Activated CD8-positive, alpha-beta memory T cell treated with anti-CD3 and anti-CD28 coated beads, Interleukin-2, amount 50 U/mL, for 4 hours (primary cell): ENCODE data around the gene LIPE.
"Not testable (repeated sequence)": the region's sequence is repeated elsewhere in the genome, so short reads cannot be mapped to it uniquely, and the experiment has no call there.

Experiments
- DNase-seq: peaks from one replicate; pipeline ENCODE4 v3.0.0-alpha.2; 2020

LIPE gene, protein sequence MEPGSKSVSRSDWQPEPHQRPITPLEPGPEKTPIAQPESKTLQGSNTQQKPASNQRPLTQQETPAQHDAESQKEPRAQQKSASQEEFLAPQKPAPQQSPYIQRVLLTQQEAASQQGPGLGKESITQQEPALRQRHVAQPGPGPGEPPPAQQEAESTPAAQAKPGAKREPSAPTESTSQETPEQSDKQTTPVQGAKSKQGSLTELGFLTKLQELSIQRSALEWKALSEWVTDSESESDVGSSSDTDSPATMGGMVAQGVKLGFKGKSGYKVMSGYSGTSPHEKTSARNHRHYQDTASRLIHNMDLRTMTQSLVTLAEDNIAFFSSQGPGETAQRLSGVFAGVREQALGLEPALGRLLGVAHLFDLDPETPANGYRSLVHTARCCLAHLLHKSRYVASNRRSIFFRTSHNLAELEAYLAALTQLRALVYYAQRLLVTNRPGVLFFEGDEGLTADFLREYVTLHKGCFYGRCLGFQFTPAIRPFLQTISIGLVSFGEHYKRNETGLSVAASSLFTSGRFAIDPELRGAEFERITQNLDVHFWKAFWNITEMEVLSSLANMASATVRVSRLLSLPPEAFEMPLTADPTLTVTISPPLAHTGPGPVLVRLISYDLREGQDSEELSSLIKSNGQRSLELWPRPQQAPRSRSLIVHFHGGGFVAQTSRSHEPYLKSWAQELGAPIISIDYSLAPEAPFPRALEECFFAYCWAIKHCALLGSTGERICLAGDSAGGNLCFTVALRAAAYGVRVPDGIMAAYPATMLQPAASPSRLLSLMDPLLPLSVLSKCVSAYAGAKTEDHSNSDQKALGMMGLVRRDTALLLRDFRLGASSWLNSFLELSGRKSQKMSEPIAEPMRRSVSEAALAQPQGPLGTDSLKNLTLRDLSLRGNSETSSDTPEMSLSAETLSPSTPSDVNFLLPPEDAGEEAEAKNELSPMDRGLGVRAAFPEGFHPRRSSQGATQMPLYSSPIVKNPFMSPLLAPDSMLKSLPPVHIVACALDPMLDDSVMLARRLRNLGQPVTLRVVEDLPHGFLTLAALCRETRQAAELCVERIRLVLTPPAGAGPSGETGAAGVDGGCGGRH

DNA sequence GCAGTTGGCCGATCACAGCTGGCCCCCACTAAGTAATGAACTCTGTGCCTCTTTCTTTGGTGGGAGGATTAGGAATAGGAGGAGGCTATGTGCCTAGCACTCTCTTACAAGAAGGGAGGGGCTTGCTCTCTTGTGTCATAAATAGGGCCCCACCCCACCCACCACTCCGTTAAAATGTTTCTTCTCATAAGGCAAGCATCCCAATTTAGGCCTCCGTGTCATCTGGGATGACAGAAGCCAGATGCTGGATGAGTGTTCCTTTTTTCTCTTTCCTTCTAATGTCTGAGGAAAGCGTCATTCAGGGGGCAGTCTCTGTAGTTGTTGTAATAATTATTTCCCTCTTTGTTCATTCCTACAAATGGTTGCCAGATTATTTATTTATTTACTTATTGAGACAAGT is at the start of gene LIPE:
Gene LIPE (minus strand): TSS at position 76 of the 400 bp plus-strand sequence. CDS start 239 bp downstream, outside the sequence.
- DNase-seq, result no peak

DNA sequence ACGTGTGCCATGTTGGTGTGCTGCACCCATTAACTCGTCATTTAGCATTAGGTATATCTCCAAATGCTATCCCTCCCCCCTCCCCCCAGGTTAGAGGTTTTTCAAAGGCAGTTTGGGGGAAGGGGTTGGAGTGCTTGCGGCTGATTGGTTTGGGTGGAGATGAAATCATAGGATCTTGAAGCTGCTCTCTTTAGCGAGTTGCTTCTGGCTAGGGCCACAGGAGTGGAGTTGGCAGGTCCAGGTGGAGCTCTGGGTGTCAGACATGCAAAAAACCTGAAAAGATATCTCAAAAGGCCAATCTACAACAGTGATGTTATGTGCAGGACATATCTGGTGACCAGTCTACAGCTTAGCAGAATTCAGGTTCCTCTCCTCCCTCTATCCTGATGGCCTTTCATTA is 48.2 kb upstream of the LIPE start:
- no peak for DNase-seq

DNA sequence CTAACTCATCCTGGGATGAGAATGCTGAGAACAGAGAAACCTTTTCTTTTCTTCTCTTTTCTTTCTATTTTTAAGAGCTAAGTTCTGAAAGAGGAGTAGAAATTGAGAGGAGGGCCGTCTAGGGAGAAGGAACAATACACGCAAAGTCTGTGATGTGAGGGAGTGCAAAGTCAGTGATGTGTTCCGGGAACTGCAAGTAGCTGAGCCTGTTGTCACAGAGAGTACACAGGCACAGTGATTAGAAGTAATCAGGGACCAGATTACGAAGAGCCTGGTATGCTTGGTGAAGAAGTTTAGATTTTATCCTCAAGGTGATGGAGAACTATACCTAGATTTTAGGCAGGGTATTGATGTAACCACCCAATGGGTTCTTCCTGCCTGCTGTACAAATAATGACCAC is 47.6 kb upstream of the LIPE start:
- DNase-seq, result no peak

GRCh38 chr19:42473686-42474085 is 46.5 kb upstream of the LIPE start:
- no peak for DNase-seq

- DNase-seq, result no peak
Measured at GRCh38 chr19:42472402-42473147, 45.4 kb upstream of the LIPE start.

DNA sequence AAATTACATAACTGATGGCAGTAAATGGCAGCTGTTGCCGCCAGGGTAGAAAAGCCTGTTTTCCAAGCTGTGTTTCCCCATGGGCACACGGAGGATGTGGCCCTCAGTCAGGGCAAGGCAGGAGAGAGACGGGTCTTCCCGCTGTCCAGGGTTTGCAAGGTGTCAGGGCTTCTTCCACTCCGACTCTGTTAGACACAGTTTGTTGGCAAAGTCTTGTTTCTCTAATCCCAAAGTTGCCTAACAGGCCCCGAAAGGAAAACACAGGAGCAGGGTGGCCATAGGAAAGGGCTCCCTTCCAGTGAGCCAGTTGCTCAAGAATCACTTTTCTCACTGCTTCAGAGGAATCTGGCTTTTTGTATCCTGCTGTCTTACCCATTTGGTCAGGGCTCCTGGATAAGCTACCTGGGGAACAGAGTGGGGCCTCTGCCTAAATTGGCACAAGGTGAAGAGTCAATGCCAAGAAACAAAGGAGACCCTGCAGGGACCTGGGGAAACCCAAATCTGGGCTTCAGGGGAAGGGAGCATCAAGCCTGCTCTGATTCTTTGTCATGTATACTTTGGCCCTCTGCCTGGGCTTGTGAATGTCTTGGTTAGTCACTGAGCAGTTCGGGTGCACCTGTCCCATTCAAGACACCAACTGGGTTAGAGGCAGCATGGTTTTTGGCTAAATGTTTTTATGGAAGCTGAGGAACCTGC is 44.5 kb upstream of the LIPE start:
- DNase-seq, result no peak

DNA sequence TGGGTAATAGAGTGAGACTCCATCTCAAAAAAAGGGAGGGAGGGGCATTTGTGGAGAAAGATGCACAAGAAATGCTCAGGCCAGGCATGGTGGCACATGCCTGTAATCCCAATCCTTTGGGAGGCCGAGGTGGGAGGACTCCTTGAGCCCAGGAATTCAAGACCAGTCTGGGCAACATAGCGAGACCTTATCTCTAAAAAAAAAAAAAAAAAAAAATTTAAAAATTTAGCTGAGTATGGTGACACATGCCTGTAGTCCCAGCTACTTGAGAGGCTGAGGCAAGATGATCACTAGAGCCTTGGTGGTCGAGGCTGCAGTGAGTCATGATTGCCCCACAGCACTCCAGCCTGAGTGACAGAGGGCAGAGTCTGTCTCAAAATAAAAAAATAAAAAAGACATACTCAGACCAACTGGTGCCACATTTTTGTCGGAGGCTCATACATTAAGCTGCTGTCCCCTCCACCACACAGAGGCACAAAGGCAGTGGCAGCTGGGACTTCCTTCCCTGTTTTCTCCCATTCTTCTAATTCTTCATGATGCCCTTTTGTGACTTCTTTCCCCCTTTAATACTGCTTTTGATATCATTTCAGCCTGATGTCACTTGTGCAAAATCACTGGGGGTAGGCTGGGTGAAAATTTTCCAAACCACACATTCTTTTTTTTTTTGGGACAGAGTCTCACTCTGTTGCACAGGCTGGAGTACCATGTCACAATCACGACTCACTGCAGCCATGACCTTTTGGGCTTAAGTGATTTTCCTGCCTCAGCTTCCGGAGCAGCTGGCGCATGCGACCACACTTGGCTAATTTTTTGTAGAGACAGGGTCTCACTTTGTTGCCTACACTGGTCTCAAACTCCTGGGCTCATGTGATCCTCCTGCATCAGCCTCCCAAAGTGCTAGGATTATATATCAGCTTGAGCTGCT is 42.4 kb upstream of the LIPE start:
- DNase-seq, result no peak

DNA sequence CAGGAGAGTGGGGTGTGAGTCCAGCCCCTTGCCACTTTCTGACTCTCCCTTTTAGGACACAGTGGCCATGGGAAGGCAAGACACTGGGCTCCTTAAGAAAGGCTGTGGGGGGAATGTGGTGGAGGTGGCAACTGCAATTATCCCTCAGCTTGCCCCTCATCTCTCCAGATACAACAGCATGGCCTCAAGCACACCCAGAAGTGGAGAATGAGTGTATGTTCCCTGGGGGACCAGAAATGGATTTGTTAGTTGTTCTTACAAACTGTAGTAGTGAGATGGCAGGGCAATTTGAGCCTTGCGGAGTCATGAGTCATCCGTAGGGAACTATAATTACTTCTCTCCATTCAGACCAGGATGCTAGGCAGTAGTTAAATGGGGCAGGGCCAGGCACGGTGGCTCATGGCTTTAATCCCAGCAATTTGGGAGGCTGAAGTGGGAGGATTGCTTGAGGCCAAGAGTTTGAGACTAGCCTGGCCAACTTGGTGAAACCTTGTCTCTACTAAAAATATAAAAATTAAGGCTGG is 41.1 kb upstream of the LIPE start:
- DNase-seq, result no peak

- no peak for DNase-seq
Measured at GRCh38 chr19:42467183-42467760, 40.1 kb upstream of the LIPE start.

GRCh38 chr19:42466521-42467182 is 39.5 kb upstream of the LIPE start:
- no peak for DNase-seq

- DNase-seq, result no peak
Measured at GRCh38 chr19:42465827-42466280, 38.7 kb upstream of the LIPE start.

GRCh38 chr19:42461700-42462324 is 34.6 kb upstream of the LIPE start:
- no peak for DNase-seq

DNA sequence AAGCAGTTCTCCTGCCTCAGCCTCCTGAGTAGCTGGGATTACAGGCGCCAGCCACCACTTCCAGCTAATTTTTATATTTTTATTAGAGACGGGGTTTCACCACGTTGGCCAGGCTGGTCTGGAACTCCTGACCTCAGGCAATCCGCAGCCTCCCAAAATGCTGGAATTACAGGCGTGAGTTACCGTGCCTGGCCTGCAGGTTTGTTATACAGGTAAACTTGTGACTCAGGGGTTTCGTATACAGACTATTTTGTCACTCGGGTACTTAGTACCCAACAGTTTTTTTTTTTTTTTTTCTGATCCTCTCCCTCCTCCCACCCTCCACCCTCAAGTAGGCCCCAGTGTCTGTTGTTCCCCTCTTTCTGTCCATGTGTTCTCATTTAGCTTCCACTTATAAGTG is 34.0 kb upstream of the LIPE start:
- DNase-seq, result not testable (repeated sequence)

- DNase-seq, result no peak
Measured at GRCh38 chr19:42459926-42460325, 32.7 kb upstream of the LIPE start.

DNA sequence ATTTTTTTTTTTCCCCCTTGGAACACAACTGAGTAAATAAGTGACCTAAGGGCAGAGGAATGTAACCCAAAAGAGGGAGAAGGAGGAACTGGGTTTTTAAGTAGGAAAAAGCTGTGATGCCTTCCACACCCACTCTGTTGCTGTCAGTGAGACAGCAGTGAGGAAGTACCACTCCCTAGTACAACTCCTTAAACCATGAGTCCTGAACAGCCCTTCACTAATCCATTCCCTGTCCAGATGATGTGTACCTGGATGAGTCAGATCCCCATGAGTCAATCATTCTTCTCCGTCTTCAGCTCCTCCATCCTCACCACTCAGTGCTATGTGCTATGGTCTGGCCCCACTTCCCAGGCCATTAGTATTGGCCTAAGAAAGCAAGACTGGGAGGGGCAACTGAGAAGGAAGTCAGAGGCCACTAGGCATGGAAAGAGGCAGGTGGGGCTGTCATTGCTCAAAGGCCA is 28.5 kb upstream of the LIPE start:
- no peak for DNase-seq

GRCh38 chr19:42455086-42455485 is 27.9 kb upstream of the LIPE start:
- no peak for DNase-seq

GRCh38 chr19:42452590-42452989 is 25.4 kb upstream of the LIPE start:
- DNase-seq, result no peak

DNA sequence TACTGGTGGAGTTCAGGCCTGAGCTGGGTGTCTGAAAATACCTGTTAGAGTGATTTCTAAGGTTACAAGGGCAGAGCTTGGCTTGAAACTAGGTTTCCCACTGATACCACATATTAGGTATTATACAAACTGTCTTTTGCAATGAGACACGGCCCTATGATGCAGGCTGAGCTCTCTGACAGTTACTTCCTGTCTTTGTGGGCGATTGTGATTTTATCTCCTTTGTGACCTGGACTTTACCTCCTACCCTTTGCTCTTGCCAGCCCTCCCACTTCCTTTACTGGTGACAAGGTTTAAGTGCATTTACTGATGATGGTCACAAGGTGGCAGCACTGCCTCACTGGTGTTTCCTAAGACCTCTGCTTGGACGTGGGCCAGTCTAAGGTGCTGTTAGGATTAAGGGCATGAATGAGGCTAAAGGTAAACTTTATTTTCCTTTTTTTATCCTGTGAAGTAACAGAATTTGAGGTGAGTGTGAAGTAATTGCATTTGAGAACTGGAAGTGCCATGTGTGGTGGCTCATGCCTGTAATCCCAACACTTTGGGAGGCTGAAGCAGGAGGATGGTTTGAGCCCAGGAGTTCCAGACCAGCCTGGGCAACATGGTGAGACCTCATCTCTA is 23.2 kb upstream of the LIPE start:
- DNase-seq, result peak; percentile 71

DNA sequence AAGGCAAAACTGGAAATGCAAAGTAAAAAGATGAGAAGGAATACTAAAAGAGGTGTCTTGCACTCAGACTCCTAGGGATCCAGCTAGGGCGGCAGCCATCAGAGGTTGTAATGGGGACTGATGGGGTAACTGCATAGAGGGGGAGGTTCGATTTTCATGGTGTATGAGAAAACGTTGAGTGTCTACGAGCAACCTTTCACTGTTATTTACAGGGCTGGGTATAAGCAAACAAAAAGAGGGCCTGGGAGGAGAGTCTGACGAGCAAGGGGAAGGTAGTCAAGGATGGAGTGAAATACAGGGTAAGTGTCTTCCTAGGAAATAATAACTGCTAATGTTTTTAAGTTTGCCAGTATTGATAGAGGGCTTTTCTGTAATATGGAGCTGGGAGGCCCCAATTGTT is 21.1 kb upstream of the LIPE start:
- DNase-seq, result not testable (repeated sequence)
